HG02763 (cell line): ENCODE data around the gene ACOX3.
"Not testable (repeated sequence)": the region's sequence is repeated elsewhere in the genome, so short reads cannot be mapped to it uniquely, and the experiment has no call there.

Experiments used
- ATAC-seq: cut with Tn5 transposase; IDR thresholded peaks from one replicate; pipeline ENCODE4 v1.9.1; 2021; ENCODE audit warnings: mild to moderate bottlenecking, moderate library complexity; ENCODE audit not compliant: unreplicated experiment

Gene ACOX3

DNA sequence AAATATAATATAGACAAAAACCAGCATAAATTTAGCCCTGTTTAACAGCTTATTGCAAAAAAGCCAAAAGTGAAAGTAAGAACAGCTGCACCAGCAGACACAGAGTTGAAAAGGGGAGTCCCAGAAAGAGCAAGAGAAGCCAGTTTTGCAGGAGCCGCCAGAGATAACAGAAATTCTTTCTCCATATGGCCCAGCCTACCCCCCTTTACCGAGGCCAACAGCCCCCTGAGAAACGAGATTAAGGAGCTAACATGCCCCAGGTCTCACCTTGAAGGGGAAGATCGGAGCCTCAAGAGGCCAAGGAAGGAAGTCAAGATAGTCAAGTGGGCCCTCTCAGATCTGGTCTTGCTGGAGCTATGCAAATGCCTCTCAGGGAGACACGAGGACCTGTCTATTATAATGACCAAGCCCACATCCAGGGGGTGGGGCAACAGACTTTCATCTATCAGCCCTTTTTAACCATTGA is 4.8 kb downstream of the ACOX3 start:
- peak; percentile 65 for ATAC-seq

DNA sequence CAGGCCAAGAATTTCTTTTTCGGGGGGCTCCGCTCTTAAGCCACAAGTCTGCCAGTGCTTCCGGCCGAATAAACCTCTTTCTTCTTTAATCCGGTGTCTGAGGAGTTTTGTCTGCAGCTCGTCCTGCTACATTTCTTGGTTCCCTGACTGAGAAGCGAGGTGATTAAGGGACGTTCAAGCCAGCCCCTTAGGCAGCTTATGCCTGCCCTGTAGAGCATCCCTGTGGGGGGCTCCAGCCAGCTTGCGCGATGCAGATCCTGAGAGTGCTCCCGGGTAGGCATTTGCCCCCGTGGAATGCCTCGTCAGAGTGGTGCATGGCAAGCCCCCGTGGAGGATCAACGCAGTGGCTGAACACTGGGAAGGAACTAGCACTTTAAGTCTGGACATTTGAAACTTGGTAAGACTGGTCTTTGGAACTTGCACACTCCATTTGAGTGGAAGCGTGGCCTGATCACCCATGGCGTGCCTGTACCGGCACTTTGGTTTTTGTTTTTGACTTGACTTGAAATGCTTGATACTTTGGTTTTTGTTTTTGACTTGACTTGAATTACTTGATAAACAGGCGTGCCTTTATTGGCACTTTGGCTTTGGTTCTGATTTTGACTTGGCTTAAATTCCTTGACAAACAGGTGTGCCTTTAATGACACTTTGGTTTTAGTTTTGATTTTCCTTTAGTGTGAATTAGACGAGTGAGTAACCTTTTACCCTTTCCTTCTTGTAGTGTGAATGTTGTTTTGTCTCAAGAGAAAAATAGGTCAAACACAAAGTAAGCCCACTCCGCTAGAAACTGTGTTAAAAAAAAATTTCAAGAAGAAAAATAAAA is 6.1 kb downstream of the ACOX3 start:
- no peak for ATAC-seq

DNA sequence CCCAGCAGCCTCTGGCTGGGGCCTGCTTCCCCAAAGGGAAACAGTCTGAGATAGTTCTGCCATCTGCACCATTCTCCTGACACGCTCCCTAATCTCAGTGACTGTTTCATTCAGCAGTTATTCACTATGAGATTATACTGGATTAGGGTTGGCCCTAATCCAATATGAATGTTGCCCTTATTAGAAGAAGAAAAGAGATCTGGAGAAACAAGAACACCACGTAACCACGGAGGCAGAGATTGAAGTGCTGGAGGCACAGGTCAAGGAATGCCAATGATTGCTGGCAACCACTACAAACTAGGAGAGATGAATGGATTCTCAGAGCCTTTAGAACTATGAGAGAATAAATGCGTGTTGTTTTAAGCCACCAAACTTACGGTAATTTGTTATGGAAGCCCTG is 7.4 kb downstream of the ACOX3 start:
- ATAC-seq = no peak

DNA sequence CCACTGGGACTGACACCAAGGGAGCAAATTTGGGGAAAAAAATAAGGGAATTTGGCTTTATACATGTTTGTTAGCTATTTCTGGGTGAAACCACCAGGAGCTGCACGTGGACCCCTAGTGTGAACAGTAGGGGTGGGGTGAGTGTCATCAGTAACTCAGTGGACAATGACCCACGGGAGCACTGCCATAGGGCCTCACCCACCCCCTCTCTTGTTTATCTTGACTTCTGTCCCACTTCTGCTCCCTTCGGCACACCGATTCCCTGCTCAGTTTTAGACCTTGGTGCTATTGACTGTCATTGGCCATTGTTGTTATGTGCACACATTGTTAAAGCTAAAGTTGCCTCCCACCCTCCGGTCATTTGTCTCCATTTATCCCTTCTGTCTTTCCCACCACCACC is 9.0 kb downstream of the ACOX3 start:
- no peak for ATAC-seq

DNA sequence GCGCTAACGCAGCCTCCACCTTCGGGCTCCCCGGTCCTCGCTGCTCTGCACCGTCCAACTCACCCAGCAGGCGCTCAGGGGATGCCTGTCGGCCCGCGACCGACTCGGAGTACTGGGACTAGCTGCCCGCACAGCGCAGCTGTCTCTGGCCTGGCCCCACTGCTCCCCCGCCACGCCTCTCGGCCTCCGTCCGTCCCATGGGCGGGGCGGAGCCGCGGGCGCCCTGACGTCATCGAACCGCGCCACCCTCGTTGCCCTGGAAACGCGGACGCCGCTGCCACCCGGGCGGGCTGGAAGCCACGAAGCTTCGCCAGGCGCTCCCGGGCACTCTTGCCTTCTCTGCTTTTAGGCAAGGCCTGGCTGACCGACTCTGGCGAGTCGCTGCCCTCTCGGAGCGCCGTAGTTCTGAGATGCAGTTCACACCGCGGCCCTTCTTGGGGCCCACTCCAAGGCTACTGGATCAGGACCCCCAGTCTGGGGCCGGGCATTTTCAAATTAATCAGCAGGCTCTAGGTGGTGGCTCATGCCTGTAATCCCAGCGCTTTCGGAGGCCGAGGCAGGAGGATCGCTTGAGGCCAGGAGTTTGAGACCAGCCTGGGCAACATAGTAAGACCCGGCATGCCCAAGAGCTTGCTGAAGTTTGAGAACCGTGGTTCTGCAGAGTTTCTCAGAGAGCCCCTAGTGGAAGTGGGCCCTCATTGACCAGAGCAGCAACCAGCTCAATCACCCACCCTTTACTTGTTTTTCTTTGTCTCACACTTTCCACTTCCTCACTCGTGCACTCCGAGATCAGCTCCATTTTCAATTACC is 12.0 kb downstream of the ACOX3 start:
- ATAC-seq = peak; percentile 94

DNA sequence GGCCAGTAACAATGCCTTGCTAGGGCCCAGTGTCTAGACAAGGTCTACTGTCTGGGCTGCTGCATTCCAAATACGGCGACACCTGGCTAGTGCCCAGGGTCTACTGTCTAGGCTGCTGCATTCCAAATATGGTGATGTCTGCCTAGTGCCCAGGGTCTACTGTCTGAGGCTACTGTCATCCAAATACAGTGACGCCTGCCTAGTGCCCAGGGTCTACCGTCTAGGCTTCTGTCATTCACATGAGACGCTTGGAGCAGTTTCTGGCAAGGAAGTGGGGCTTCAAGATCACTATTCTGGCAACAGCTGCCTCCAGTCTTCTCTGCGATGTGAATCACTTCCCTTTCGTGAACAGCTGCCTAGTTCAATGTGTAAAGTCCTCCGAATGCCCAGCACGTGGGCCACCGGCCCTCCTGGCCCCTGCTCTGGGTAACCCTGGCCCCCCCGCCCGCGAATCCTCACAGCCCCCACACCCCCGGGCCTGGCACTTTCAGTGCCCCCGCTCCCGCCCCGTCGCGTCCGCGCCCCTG is 12.7 kb downstream of the ACOX3 start:
- peak; percentile 52 for ATAC-seq

DNA sequence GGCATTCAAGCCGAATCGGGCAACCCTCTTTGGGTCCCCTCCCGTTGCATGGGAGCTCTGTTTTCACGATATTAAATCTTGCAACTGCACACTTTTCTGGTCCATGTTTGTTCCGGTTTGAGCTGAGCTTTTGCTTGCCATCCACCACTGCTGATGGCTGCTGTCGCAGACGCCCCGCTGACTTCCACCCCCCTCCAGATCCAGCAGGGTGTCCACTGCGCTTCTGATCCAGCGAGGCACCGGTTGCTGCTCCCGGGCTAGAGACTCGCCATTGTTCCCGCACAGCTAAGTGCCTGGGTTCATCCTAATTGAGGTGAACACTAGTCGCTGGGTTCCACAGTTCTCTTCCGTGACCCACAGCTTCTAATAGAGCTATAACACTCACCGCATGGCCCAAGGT is 13.3 kb downstream of the ACOX3 start:
- ATAC-seq = no peak

- ATAC-seq = no peak
These were observed 17.7 kb downstream of the ACOX3 start for GRCh38 chr4:8422786-8423185.

DNA sequence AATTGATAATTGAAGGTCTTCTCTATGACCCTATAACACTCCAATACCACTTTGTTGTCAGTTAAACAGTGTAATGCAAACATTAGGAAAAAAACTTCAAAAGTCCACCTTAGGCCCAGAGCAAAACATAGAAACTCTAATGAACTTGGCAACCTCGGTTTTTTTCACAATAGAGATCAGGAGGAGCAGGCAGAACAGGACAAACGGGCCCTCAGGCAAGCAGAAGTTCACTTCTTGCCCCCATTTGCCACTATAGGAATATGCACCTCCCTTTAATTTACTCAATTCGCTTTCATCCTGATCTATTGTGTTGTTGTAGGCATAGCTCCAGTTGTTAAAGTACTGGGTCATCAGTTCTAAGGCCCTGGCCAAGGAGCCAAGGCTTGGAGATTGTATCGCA is 18.2 kb downstream of the ACOX3 start:
- no peak for ATAC-seq

DNA sequence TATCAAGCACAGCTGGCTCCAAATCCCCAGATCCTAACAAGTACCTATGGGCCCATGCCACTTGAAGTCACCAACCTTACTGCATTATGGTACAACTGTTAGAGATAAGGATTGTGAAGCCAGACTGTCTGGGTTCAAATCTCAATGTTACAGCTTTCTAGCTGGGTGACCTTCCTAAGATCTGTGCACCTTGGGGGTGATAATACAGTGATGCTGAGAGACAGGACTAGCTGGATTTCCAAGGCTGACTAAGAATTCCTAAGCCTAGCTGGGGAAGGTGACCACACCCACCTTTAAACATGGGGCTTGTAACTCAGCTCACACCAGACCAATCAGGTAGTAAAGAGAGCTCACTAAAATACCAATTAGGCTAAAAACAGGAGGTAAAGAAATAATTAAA is 20.4 kb downstream of the ACOX3 start:
- not testable (repeated sequence) for ATAC-seq

GRCh38 chr4:8419222-8420041 is 21.1 kb downstream of the ACOX3 start:
- ATAC-seq = peak; percentile 79

GRCh38 chr4:8417071-8417614 is 23.4 kb downstream of the ACOX3 start:
- no peak for ATAC-seq

DNA sequence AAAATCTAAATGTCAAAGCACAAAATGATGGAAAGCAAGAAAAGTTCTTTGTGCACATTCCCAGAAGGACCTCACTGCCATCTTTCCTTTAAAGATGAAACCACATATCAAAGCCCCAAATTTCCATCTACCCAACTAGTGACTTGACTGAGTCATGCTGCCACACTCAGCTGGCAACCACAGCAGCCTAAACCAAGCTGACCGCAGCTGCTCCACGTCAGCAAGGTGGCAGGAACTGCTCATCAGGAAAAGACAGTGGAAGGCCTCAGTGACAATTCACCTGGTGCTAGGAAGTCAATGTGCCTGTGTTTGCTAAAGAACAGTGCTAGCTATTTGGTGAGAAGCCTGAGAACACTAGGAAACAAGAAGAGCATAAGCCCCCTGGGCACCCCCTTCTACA is 26.1 kb downstream of the ACOX3 start:
- no peak for ATAC-seq

DNA sequence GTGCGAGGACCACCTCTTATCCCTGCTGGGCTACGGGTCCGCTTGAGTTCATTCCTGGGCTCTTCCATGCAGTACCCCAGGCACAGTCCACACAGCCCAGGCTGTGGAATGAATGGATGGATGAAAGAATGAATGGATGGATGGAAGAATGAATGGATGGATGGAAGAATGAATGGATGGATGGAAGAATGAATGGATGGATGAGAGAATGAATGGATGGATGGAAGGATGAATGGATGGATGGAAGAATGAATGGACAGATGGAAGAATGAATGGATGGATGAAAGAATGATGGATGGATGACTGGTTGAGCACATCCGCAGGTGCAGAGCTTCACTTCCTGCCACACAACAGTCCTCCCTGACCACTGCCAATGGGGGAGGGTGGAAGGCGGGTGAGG is 28.2 kb downstream of the ACOX3 start:
- ATAC-seq = no peak

GRCh38 chr4:8411351-8412180 is 29.0 kb downstream of the ACOX3 start:
- ATAC-seq = no peak

- no peak for ATAC-seq
These were observed 29.8 kb downstream of the ACOX3 start for GRCh38 chr4:8410641-8411271.

GRCh38 chr4:8410066-8410625 is 30.4 kb downstream of the ACOX3 start:
- ATAC-seq = no peak

DNA sequence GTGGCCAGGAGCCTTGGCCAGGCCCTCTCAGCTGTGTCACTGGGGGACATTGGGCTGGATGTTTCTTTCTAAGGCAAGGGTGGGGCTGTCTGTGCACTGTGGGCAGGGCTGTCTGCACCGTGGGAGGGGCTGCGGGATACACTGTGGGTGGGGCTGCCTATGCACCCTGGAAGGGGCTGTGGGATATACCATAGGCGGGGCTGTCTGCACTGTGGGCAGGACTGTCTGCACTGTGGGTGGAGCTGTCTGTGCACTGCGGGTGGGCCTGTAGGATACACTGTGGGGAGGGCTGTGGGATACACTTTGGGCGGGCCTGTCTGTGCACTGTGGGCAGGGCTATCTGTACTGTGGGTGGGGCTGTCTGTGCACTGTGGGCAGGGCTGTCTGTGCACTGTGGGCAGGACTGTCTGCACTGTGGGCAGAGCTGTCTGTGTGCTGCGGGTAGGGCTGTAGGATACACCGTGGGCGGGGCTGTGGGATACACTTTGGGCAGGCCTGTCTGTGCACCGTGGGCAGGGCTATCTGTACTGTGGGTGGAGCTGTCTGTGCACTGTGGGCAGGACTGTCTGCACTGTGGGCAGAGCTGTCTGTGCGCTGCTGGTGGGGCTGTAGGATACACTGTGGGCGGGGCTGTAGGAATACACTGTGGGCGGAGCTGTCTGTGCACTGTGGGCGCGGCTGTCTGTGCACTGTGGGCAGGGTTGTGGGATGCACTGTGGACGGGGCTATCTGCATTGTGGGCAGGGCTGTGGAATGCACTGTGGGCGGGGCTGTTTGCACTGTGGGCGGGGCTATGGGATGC is 31.1 kb downstream of the ACOX3 start:
- ATAC-seq = no peak
